Rectal smooth muscle tissue (tissue), 1 donor: ENCODE measurements around the gene ADH1B.

Source experiments
- H3K27ac ChIP-seq: one replicate; pipeline ENCODE4 v1.7.0; 2013; ENCODE audit warnings: low read depth, low read length, inconsistent platforms
- H3K27me3 ChIP-seq: one replicate; pipeline ENCODE4 v1.7.0; 2013; ENCODE audit warnings: low read length; ENCODE audit not compliant: control insufficient read depth, insufficient read depth
- H3K36me3 ChIP-seq: one replicate; pipeline ENCODE4 v1.7.0; 2013; ENCODE audit warnings: low read length; ENCODE audit not compliant: control insufficient read depth, insufficient read depth
- H3K4me1 ChIP-seq: one replicate; pipeline ENCODE4 v1.7.0; 2013; ENCODE audit warnings: low read length; ENCODE audit not compliant: control insufficient read depth, insufficient read depth
- H3K4me3 ChIP-seq: one replicate; pipeline ENCODE4 v1.7.0; 2013; ENCODE audit warnings: low read length
- H3K9ac ChIP-seq: one replicate; pipeline ENCODE4 v1.7.0; 2013; ENCODE audit warnings: low read length

The ADH1B gene

GRCh38 chr4:99315839-99316238 lies 5.4 kb downstream of the ADH1B start:
- Histone ChIP-seq H3K4me1 (no peaks in the 10 kb centered on the region), H3K27ac (no peak overlapping the region), H3K27me3 (no peaks in the 10 kb centered on the region), H3K4me3 (no peak overlapping the region), H3K9ac (no peak overlapping the region), H3K36me3 (no peaks in the 10 kb centered on the region)

DNA sequence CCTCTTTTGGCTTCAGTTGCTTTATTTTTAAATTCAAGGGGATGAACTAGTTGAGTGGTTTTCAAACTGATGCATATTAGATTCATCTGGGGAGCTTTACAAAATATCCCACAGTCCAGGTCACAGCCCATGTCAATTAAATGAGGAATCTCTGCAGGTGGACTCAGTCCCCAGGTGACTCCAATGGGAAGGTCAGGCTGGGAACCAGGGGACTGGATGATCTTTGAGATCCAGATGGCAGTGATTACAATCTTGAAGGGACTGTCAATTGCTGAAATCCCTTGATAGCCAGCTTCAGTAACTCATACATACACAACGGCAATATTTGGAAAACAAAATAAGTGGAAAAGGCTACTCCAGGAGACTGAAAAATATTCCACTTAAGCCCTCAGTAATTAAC lies 7.0 kb downstream of the ADH1B start:
- H3K4me1 ChIP-seq, result no peaks in the 10 kb centered on the region
- no peaks in the 10 kb centered on the region for H3K36me3 ChIP-seq
- no peaks in the 10 kb centered on the region for H3K27me3 ChIP-seq
- no peak overlapping the region for H3K27ac ChIP-seq
- no peak overlapping the region for H3K9ac ChIP-seq
- H3K4me3 ChIP-seq, result no peak overlapping the region

DNA sequence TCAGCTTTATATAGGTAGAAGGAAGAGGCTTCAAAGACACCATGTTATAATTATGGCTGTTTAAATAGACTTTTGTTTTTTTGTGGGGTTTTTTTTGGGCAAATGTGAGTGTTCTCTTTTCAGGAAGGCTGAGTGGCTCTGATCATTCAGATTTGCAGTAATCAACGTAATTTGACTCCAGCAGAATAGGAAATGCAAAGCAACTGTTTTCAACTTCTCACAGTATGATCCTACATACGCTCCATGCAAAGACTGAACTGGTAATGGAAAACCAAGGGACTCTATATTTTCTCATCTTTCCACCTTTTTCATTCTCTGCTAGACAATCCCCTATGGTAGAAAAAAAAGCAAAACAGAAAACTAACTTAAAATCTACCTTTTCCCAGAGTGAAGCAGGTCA lies 10.8 kb downstream of the ADH1B start:
- Histone ChIP-seq H3K4me1 (no peaks in the 10 kb centered on the region), H3K27ac (no peak overlapping the region), H3K4me3 (no peak overlapping the region), H3K36me3 (no peaks in the 10 kb centered on the region), H3K27me3 (no peaks in the 10 kb centered on the region), H3K9ac (no peak overlapping the region)

DNA sequence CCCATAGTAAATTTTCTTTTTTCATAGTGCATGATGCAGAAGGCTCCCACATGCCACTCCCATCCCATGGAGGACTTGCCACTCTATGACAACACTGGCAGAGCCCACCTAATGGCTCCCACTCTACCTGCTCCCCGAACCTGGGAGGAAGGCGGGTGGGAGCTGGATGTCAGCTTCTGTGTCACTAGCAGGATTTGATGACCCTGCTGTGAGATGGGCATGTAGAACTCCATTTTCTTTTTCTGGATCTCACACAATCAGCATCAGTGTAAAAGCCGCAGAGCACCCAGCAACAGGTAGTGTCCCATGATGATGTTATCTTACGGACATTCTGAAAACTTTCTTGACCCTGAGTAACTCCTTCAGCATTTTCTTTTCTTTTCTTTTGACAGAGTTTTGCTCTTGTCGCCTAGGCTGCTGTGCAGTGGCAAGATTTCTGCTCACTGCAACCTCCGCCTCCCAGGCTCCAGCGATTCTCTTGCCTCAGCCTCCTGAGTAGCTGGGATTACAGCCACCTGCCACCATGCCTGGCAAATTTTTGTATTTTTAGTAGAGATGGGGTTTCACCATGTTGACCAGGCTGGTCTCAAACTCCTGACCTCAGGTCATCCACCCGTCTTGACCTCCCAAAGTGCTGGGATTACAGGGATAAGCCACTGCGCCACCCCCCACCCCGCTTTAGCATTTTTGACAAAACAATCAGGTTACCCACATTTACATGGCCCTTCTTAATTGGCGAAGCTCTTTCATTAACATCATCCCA lies 15.4 kb downstream of the ADH1B start:
- Histone ChIP-seq H3K27ac (no peak overlapping the region), H3K4me3 (no peak overlapping the region), H3K9ac (no peak overlapping the region), H3K27me3 (no peaks in the 10 kb centered on the region), H3K36me3 (no peaks in the 10 kb centered on the region), H3K4me1 (no peaks in the 10 kb centered on the region)

DNA sequence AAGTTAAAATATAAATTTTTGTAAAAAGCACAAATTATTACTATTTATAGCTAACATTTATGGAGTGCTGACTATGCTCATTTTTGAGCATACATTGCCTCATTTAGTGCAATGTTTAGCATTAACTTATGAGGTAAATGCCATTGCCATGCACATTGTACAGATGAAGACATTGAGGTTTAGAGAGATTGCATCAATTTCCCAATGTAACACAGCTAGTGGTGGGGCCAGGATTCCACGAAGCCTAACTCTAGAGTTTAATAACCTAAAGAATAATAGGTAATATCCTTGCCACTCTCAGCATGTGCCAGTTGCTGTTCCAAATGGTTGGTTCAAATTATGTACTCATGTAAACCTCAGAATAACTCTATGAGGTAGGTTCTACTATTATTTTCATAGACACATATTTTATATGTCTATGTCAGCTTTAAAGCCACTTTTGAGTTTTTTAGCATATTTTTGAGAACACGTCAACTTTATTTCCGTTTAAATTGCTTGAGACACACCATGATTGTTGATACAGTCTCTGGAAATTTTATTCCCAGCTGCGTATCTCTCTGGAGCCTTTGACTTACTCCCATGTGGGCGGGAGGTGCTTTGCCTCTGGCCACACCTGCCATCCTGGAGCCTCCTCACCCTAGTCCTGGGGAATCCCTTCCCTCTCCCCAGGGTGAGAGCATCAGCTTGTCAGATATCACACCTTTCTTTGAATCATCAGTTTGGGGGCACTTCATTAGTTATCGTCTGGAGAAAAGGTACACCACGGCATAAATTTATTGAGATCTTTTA lies 19.6 kb downstream of the ADH1B start:
- Histone ChIP-seq H3K9ac (no peak overlapping the region), H3K27me3 (no peaks in the 10 kb centered on the region), H3K36me3 (no peaks in the 10 kb centered on the region), H3K4me3 (no peak overlapping the region), H3K27ac (peak overlapping the region; percentile 19), H3K4me1 (no peaks in the 10 kb centered on the region)

DNA sequence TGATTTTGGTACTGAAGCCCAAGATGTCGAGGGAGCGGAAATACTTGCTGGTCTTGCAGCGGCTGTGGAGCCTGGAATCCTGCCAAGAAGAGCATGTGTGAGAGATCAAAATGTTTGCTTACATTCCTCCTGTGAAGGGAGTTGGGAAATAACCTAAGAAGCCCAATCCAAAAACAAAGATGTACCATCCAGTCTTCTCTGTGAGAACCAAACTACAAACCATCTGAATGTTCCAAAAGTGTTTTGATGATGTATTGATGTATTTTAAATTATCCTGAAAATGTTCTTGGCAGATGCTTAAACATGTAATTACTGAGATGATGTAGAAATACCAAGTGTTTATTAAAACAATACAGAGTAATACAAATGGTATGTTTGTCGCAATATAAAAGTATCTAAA lies 20.3 kb downstream of the ADH1B start:
- Histone ChIP-seq H3K27me3 (no peaks in the 10 kb centered on the region), H3K4me1 (no peaks in the 10 kb centered on the region), H3K9ac (no peak overlapping the region), H3K36me3 (no peaks in the 10 kb centered on the region), H3K4me3 (no peak overlapping the region), H3K27ac (no peak overlapping the region)

- no peaks in the 10 kb centered on the region for H3K4me1 ChIP-seq
- H3K27me3 ChIP-seq, result no peaks in the 10 kb centered on the region
- no peak overlapping the region for H3K9ac ChIP-seq
- no peak overlapping the region for H3K4me3 ChIP-seq
- no peak overlapping the region for H3K27ac ChIP-seq
- no peaks in the 10 kb centered on the region for H3K36me3 ChIP-seq
Observed at GRCh38 chr4:99293357-99293756, 27.8 kb downstream of the ADH1B start.

GRCh38 chr4:99290848-99291786 lies 30.1 kb downstream of the ADH1B start, which contains the start of gene ADH1A:
Gene ADH1A (minus strand): TSS chr4:99290985. CDS start chr4:99290914, 71 bp downstream.
- Histone ChIP-seq H3K27me3 (no peaks in the 10 kb centered on the region), H3K36me3 (no peaks in the 10 kb centered on the region), H3K27ac (no peak within 1 kb of the TSS), H3K4me3 (no peak within 1 kb of the TSS), H3K9ac (no peak within 1 kb of the TSS), H3K4me1 (no peaks in the 10 kb centered on the region)

DNA sequence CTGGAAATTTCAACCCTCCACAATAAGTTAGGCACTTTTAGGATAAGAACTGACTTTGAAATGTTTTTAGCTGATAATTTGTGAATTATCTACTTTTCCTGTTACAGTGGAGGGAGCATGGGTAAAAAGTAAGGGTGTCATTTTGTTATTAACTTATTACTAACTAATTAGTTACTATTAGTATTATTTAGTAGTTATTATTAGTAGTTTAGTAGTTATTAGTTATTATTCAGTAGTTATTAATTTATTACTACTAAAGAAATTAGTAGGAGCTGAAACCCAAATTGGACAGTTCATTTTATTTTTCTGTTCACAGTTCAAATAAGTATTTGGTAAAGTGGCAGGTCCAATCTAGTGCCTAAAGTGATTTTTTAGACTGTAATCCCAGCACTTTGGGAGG lies 35.8 kb downstream of the ADH1B start:
- Histone ChIP-seq H3K27me3 (no peaks in the 10 kb centered on the region), H3K4me1 (no peaks in the 10 kb centered on the region), H3K4me3 (no peak overlapping the region), H3K9ac (no peak overlapping the region), H3K36me3 (no peaks in the 10 kb centered on the region), H3K27ac (no peak overlapping the region)

DNA sequence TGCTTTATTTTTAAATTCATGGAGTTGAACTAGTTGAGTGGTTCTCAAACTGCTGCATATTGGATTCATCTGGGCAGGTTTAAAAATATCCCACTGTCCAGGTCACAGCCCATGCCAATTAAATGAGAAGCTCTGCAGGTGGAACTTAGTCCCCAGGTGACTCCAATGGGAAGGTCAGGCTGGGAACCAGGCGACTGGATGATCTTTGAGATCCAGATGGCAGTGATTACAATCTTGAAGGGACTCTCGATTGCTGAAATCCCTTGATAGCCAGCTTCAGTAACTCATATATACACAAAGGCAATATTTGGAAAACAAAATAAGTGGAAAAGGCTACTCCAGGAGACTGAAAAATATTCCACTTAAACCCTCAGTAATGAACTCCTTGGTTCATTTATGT lies 38.5 kb downstream of the ADH1B start:
- no peak overlapping the region for H3K4me3 ChIP-seq
- H3K9ac ChIP-seq, result no peak overlapping the region
- no peaks in the 10 kb centered on the region for H3K4me1 ChIP-seq
- no peaks in the 10 kb centered on the region for H3K27me3 ChIP-seq
- H3K27ac ChIP-seq, result no peak overlapping the region
- H3K36me3 ChIP-seq, result no peaks in the 10 kb centered on the region

GRCh38 chr4:99281261-99281660 lies 39.9 kb downstream of the ADH1B start:
- Histone ChIP-seq H3K27ac (no peak overlapping the region), H3K9ac (no peak overlapping the region), H3K4me3 (no peak overlapping the region), H3K4me1 (no peaks in the 10 kb centered on the region), H3K36me3 (no peaks in the 10 kb centered on the region), H3K27me3 (no peaks in the 10 kb centered on the region)

- H3K4me1 ChIP-seq, result no peaks in the 10 kb centered on the region
- H3K4me3 ChIP-seq, result no peak overlapping the region
- no peak overlapping the region for H3K9ac ChIP-seq
- no peak overlapping the region for H3K27ac ChIP-seq
- no peaks in the 10 kb centered on the region for H3K27me3 ChIP-seq
- H3K36me3 ChIP-seq, result no peaks in the 10 kb centered on the region
Observed at GRCh38 chr4:99276417-99276816, 44.8 kb downstream of the ADH1B start.
